Measurements from ENCODE around the gene ZNF140. TPM values are rescaled to one million over a fixed set of nuclear protein-coding genes. Genes with fewer than 3 reads are reported as not detected.

ZNF140 gene
- total and polyA plus RNA-seq, 2 of the 4 experiments (the other 2 are of a cell fraction) = 8.3 to 25.8 TPM

DNA sequence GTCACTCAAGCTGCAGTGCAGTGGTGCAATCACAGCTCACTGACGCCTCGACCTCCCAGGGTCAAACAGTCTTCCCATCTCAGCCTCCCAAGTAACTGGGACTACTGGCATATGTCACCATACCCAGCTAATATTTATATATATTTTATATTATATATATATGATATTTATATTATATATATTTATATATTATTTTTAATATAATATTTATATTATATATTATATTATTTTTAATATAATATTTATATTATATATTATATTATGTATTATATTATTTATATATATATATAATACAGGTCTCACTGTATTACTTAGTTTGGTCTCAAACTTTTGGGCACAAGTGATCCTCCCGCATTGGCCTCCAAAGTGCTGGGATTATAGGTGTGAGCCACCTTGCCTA lies 34.0 kb upstream of the ZNF140 start:
- no TSS peak for BruUV-seq (replicated peaks)

More for the DNA sequence above, 34.0 kb upstream of the ZNF140 start:
- DNase-seq (no peak), ATAC-seq (ENCODE audit: low read depth) (no peak)
- no peak overlapping the region for H2AFZ ChIP-seq (replicated peaks; ENCODE audit: low read length, poor library complexity)
- no peak overlapping the region for H2AK5ac ChIP-seq (ENCODE audit: low read depth, low read length)
- no peak overlapping the region for H3K9ac ChIP-seq (ENCODE audit: low read depth, low read length)
- POLR2A ChIA-PET (ENCODE audit: unreplicated experiment) = no interaction called here
- no CpG with 5 or more reads among the region's 3 CpGs for WGBS, 2 experiments (ENCODE audit: extremely low coverage in 2 of 2, insufficient read length in 1 of 2)
- H2BK15ac ChIP-seq (ENCODE audit: low read depth, low read length) = no peak overlapping the region
- no peak overlapping the region for H2AK9ac ChIP-seq (replicated peaks; ENCODE audit: low read depth, low read length, poor library complexity)
- H3K23ac ChIP-seq (ENCODE audit: low read depth, low read length) = no peak overlapping the region
- H3K9me1 ChIP-seq (ENCODE audit: insufficient read depth, low read length) = no peaks in the 10 kb centered on the region
- TF ChIP-seq, protein P1, sequence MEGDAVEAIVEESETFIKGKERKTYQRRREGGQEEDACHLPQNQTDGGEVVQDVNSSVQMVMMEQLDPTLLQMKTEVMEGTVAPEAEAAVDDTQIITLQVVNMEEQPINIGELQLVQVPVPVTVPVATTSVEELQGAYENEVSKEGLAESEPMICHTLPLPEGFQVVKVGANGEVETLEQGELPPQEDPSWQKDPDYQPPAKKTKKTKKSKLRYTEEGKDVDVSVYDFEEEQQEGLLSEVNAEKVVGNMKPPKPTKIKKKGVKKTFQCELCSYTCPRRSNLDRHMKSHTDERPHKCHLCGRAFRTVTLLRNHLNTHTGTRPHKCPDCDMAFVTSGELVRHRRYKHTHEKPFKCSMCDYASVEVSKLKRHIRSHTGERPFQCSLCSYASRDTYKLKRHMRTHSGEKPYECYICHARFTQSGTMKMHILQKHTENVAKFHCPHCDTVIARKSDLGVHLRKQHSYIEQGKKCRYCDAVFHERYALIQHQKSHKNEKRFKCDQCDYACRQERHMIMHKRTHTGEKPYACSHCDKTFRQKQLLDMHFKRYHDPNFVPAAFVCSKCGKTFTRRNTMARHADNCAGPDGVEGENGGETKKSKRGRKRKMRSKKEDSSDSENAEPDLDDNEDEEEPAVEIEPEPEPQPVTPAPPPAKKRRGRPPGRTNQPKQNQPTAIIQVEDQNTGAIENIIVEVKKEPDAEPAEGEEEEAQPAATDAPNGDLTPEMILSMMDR (conservative IDR thresholded peaks at IDR 0.05; ENCODE audit: low read depth, low read length) = no peak
- TF ChIP-seq RAD21 (IDR thresholded peaks at IDR 0.05; ENCODE audit: low read length) = no peak
- no peak for TF ChIP-seq RFX5 (IDR thresholded peaks at IDR 0.05; ENCODE audit: low read depth, low read length)
- no peak for TF ChIP-seq BHLHE40 (IDR thresholded peaks at IDR 0.05; ENCODE audit: low read depth, low read length)
- TF ChIP-seq, protein P2, sequence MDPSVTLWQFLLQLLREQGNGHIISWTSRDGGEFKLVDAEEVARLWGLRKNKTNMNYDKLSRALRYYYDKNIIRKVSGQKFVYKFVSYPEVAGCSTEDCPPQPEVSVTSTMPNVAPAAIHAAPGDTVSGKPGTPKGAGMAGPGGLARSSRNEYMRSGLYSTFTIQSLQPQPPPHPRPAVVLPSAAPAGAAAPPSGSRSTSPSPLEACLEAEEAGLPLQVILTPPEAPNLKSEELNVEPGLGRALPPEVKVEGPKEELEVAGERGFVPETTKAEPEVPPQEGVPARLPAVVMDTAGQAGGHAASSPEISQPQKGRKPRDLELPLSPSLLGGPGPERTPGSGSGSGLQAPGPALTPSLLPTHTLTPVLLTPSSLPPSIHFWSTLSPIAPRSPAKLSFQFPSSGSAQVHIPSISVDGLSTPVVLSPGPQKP (IDR thresholded peaks at IDR 0.05; ENCODE audit: borderline replicate concordance, low read depth, low read length) = no peak
- TF ChIP-seq, protein P3, sequence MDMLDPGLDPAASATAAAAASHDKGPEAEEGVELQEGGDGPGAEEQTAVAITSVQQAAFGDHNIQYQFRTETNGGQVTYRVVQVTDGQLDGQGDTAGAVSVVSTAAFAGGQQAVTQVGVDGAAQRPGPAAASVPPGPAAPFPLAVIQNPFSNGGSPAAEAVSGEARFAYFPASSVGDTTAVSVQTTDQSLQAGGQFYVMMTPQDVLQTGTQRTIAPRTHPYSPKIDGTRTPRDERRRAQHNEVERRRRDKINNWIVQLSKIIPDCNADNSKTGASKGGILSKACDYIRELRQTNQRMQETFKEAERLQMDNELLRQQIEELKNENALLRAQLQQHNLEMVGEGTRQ (IDR thresholded peaks at IDR 0.05; ENCODE audit: low read depth, low read length) = no peak
- no peak for TF ChIP-seq NFE2L2 (IDR thresholded peaks at IDR 0.05; ENCODE audit: low read depth, low read length)
- no peak for TF ChIP-seq MAFK (IDR thresholded peaks at IDR 0.05; ENCODE audit: low read depth, low read length)
- H2BK120ac ChIP-seq (ENCODE audit: low read depth, low read length) = no peak overlapping the region
- dilution Hi-C loops (cut with HindIII; ENCODE audit: low sequenced_read_pairs, unreplicated experiment) = no loop called here
- in situ Hi-C loops (cut with MboI; ENCODE audit: low sequenced_read_pairs) = no loop called here
- H3K4ac ChIP-seq (ENCODE audit: low read depth, low read length) = no peak overlapping the region
- no peak overlapping the region for H4K91ac ChIP-seq (ENCODE audit: insufficient read depth, low read depth, low read length)
- H2BK20ac ChIP-seq (ENCODE audit: low read depth, low read length) = no peak overlapping the region
- H3K4me3 ChIP-seq (ENCODE audit: insufficient read depth, low read depth, low read length) = no peak overlapping the region
- no peak overlapping the region for H3K4me2 ChIP-seq (ENCODE audit: low read depth, low read length)
- H4K5ac ChIP-seq (ENCODE audit: low read depth, low read length) = no peak overlapping the region
- no peaks in the 10 kb centered on the region for H3K27me3 ChIP-seq (ENCODE audit: control insufficient read depth, insufficient read depth, low read length)
- H3K4me1 ChIP-seq (ENCODE audit: control insufficient read depth, insufficient read depth, low read length) = no peaks in the 10 kb centered on the region
- intact Hi-C loops (cut with micrococcal nuclease) = no loop called here
- no peak overlapping the region for H3K18ac ChIP-seq (ENCODE audit: low read depth, low read length)
- no peak overlapping the region for H3K14ac ChIP-seq (replicated peaks; ENCODE audit: low read depth, low read length)
- peaks cover 91% of the 10 kb centered on the region for H3K9me3 ChIP-seq (ENCODE audit: control insufficient read depth, insufficient read depth, low read length)
- no peak overlapping the region for H2BK5ac ChIP-seq (ENCODE audit: low read depth, low read length, poor library complexity, severe bottlenecking)
- H3K36me3 ChIP-seq (ENCODE audit: control insufficient read depth, insufficient read depth, low read length) = peaks cover 75% of the 10 kb centered on the region
- CTCF ChIA-PET = interaction anchor here (1.1 kb wide), 1 partner anchor 58 kb away, joined by 3 read pairs; no protein-coding TSS in a partner anchor
- H4K8ac ChIP-seq (ENCODE audit: low read depth in 2 of 2, low read length in 2 of 2) = no peak overlapping the region
- no peaks in the 10 kb centered on the region for H4K20me1 ChIP-seq (ENCODE audit: insufficient read depth, low read length)
- peaks cover 0 to 13% of the 10 kb centered on the region in 2 experiments; a peak in 2 of 4 replicates for H3K79me1 ChIP-seq (ENCODE audit: low read depth in 1 of 2, low read length in 2 of 2)
- no peak overlapping the region for H3K56ac ChIP-seq (ENCODE audit: extremely low read depth, insufficient read depth, low read length)
- H3K27ac ChIP-seq (ENCODE audit: insufficient read depth, low read length) = no peak overlapping the region
